ENCODE measurements around the gene TYR.
"Not testable (repeated sequence)": the region's sequence is repeated elsewhere in the genome, so short reads cannot be mapped to it uniquely, and the experiment has no call there.

TYR gene

DNA sequence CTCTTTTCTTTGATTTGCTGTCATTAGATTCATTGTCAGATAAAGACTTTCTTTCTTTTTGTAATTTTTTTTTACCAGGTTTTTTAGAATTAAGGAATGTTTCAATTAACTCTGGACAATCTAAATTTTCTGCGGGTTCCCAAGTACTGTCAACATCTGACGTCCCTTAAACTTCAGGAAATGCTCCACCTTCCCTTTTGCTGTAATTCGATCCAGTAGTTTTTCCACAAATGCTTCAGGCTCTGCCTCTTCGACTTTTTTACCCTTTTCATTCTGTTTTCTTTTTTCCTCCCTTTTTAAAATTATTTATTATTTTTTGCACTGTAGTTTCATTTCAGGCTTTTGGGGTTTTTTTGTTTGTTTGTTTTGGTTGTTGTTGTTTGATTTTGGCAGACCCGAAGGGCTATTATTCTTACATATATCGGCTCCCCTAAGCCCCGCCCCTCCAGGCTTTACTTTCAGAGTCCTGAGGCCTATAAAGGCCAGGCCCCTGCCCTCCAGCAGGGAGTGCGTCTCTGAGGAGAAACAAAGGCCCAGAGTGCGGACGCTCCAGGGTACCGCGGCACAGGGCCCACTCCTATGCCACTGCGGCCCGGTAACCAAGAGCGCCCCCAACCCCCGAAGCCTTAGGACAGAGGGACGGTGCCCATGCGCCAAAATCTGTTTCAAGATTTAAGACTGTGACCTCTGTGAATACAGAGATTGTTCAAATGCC lies 116.4 kb downstream of the TYR start:
- no peaks in the 10 kb centered on the region for H3K36me3 ChIP-seq (ENCODE audit: control insufficient read depth, insufficient read depth, low read length)
- H3K4ac ChIP-seq (ENCODE audit: low read depth, low read length) = no peak overlapping the region
- peak; percentile 59 for DNase-seq
- H3K79me1 ChIP-seq (ENCODE audit: low read length) = no peaks in the 10 kb centered on the region
- no peak overlapping the region for H2AK5ac ChIP-seq (ENCODE audit: low read length)
- H3K9ac ChIP-seq (ENCODE audit: low read length) = peak overlapping the region; percentile 9
- H2BK120ac ChIP-seq (ENCODE audit: low read depth, low read length) = no peak overlapping the region
- H4K5ac ChIP-seq (ENCODE audit: low read length) = no peak overlapping the region
- H3K4me3 ChIP-seq (ENCODE audit: low read length) = no peak overlapping the region
- no peaks in the 10 kb centered on the region for H3K4me1 ChIP-seq (ENCODE audit: control insufficient read depth, low read depth, low read length)
- H4K8ac ChIP-seq (ENCODE audit: low read depth, low read length) = no peak overlapping the region
- WGBS (ENCODE audit: extremely low coverage, insufficient coverage, low lambda C conversion rate) = no CpG with 5 or more reads among the region's 18 CpGs
- no peak overlapping the region for H3K23ac ChIP-seq (ENCODE audit: low read length)
- no peak overlapping the region for H2BK5ac ChIP-seq (ENCODE audit: low read length)
- peak overlapping the region; percentile 94 for H3K18ac ChIP-seq (ENCODE audit: low read length)
- H3K27ac ChIP-seq (ENCODE audit: low read depth, low read length) = no peak overlapping the region
- peak overlapping the region; percentile 6 for H3K56ac ChIP-seq (ENCODE audit: low read length)
- H3K4me2 ChIP-seq (ENCODE audit: low read length) = no peak overlapping the region
- no peaks in the 10 kb centered on the region for H3K27me3 ChIP-seq (ENCODE audit: insufficient read depth, low read length, poor library complexity)
- no peaks in the 10 kb centered on the region for H3K79me2 ChIP-seq (ENCODE audit: control insufficient read depth, insufficient read depth, low read length)
- no peak overlapping the region for H2BK15ac ChIP-seq (replicated peaks; ENCODE audit: low read depth)

GRCh38 chr11:89295023-89295422 lies 117.3 kb downstream of the TYR start:
- not testable (repeated sequence) for H3K27me3 ChIP-seq (ENCODE audit: insufficient read depth, low read length, poor library complexity); H3K79me2 ChIP-seq (ENCODE audit: control insufficient read depth, insufficient read depth, low read length); H2BK15ac ChIP-seq (replicated peaks; ENCODE audit: low read depth); H3K27ac ChIP-seq (ENCODE audit: low read depth, low read length); H3K4me1 ChIP-seq (ENCODE audit: control insufficient read depth, low read depth, low read length); H2AK5ac ChIP-seq (ENCODE audit: low read length); H3K79me1 ChIP-seq (ENCODE audit: low read length); H2BK120ac ChIP-seq (ENCODE audit: low read depth, low read length); H3K23ac ChIP-seq (ENCODE audit: low read length); H3K4ac ChIP-seq (ENCODE audit: low read depth, low read length); H3K56ac ChIP-seq (ENCODE audit: low read length); H3K9ac ChIP-seq (ENCODE audit: low read length); H4K8ac ChIP-seq (ENCODE audit: low read depth, low read length); H3K4me3 ChIP-seq (ENCODE audit: low read length); H3K4me2 ChIP-seq (ENCODE audit: low read length); H3K18ac ChIP-seq (ENCODE audit: low read length); H4K5ac ChIP-seq (ENCODE audit: low read length); H3K36me3 ChIP-seq (ENCODE audit: control insufficient read depth, insufficient read depth, low read length); H2BK5ac ChIP-seq (ENCODE audit: low read length)
- no CpG with 5 or more reads among the region's 7 CpGs for WGBS (ENCODE audit: extremely low coverage, insufficient coverage, low lambda C conversion rate)
- DNase-seq = peak; percentile 8

GRCh38 chr11:89303029-89303428 lies 125.4 kb downstream of the TYR start:
- not testable (repeated sequence) for H3K79me1 ChIP-seq (ENCODE audit: low read length); H3K4me2 ChIP-seq (ENCODE audit: low read length); H2BK15ac ChIP-seq (replicated peaks; ENCODE audit: low read depth); H2AK5ac ChIP-seq (ENCODE audit: low read length); H3K36me3 ChIP-seq (ENCODE audit: control insufficient read depth, insufficient read depth, low read length); H3K27ac ChIP-seq (ENCODE audit: low read depth, low read length); H3K56ac ChIP-seq (ENCODE audit: low read length); H3K79me2 ChIP-seq (ENCODE audit: control insufficient read depth, insufficient read depth, low read length); H3K23ac ChIP-seq (ENCODE audit: low read length); H2BK5ac ChIP-seq (ENCODE audit: low read length); H3K9ac ChIP-seq (ENCODE audit: low read length); H3K4me3 ChIP-seq (ENCODE audit: low read length); H4K8ac ChIP-seq (ENCODE audit: low read depth, low read length); H4K5ac ChIP-seq (ENCODE audit: low read length); H3K18ac ChIP-seq (ENCODE audit: low read length); H3K27me3 ChIP-seq (ENCODE audit: insufficient read depth, low read length, poor library complexity); H3K4ac ChIP-seq (ENCODE audit: low read depth, low read length); H2BK120ac ChIP-seq (ENCODE audit: low read depth, low read length); H3K4me1 ChIP-seq (ENCODE audit: control insufficient read depth, low read depth, low read length); DNase-seq
- no CpG with 5 or more reads among the region's 1 CpG for WGBS (ENCODE audit: extremely low coverage, insufficient coverage, low lambda C conversion rate)

GRCh38 chr11:89308272-89308671 lies 130.6 kb downstream of the TYR start:
- H3K79me1 ChIP-seq (ENCODE audit: low read length); H3K18ac ChIP-seq (ENCODE audit: low read length); H4K8ac ChIP-seq (ENCODE audit: low read depth, low read length); H3K4ac ChIP-seq (ENCODE audit: low read depth, low read length); H3K36me3 ChIP-seq (ENCODE audit: control insufficient read depth, insufficient read depth, low read length); H3K27me3 ChIP-seq (ENCODE audit: insufficient read depth, low read length, poor library complexity); H2AK5ac ChIP-seq (ENCODE audit: low read length); H3K9ac ChIP-seq (ENCODE audit: low read length); H3K56ac ChIP-seq (ENCODE audit: low read length); H3K4me2 ChIP-seq (ENCODE audit: low read length); H4K5ac ChIP-seq (ENCODE audit: low read length); H3K4me1 ChIP-seq (ENCODE audit: control insufficient read depth, low read depth, low read length); H3K4me3 ChIP-seq (ENCODE audit: low read length); H3K79me2 ChIP-seq (ENCODE audit: control insufficient read depth, insufficient read depth, low read length); H2BK120ac ChIP-seq (ENCODE audit: low read depth, low read length); H2BK15ac ChIP-seq (replicated peaks; ENCODE audit: low read depth); H2BK5ac ChIP-seq (ENCODE audit: low read length); DNase-seq; H3K23ac ChIP-seq (ENCODE audit: low read length); H3K27ac ChIP-seq (ENCODE audit: low read depth, low read length): not testable (repeated sequence)
- WGBS (ENCODE audit: extremely low coverage, insufficient coverage, low lambda C conversion rate) = no CpG with 5 or more reads among the region's 1 CpG

DNA sequence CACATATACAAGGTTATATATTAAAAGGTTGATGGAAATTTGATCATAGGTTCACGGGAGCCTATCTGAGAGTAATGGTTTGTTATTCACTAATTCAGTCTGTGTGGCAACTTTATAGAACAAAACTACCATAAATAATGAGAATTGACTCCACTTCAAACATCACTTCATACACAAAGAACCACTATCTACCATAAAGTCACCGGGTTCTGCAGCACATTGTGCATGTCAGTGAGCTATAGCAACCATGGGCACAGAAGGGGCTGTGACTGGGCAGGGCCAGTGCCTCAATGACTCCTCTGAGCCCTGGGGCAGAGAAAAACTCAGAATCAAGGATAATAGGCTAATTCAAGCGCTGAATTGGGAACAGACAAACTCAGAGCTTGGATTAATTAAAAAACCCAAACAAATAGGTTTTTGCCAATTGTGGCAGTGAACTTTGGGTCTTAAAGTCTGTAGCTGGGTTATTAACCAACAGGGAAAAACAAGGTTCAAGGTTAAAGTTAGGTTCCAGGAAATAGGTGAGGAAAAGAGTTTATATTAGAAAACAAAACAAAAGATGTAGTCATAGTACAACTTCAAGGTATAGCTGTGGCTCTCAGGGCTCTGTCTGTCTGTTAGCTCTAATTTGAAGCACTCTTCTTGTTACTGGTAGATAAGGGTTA lies 131.8 kb downstream of the TYR start:
- no CpG with 5 or more reads among the region's 3 CpGs for WGBS (ENCODE audit: extremely low coverage, insufficient coverage, low lambda C conversion rate)
- not testable (repeated sequence) for H2AK5ac ChIP-seq (ENCODE audit: low read length); H3K4ac ChIP-seq (ENCODE audit: low read depth, low read length); H3K79me2 ChIP-seq (ENCODE audit: control insufficient read depth, insufficient read depth, low read length); H2BK5ac ChIP-seq (ENCODE audit: low read length); H3K18ac ChIP-seq (ENCODE audit: low read length); H3K4me2 ChIP-seq (ENCODE audit: low read length); H2BK15ac ChIP-seq (replicated peaks; ENCODE audit: low read depth); H3K4me3 ChIP-seq (ENCODE audit: low read length); H4K5ac ChIP-seq (ENCODE audit: low read length); H3K23ac ChIP-seq (ENCODE audit: low read length); H3K27ac ChIP-seq (ENCODE audit: low read depth, low read length); H3K27me3 ChIP-seq (ENCODE audit: insufficient read depth, low read length, poor library complexity); H3K56ac ChIP-seq (ENCODE audit: low read length); H3K36me3 ChIP-seq (ENCODE audit: control insufficient read depth, insufficient read depth, low read length); H3K9ac ChIP-seq (ENCODE audit: low read length); H4K8ac ChIP-seq (ENCODE audit: low read depth, low read length); DNase-seq; H3K79me1 ChIP-seq (ENCODE audit: low read length); H2BK120ac ChIP-seq (ENCODE audit: low read depth, low read length); H3K4me1 ChIP-seq (ENCODE audit: control insufficient read depth, low read depth, low read length)
